ENCODE measurements around the gene ENHO.

ENHO gene

GRCh38 chr9:34522971-34523797, at the start of gene ENHO:
TSS of gene ENHO (minus strand) at chr9:34522990. CDS start at chr9:34521695, 1,295 bp downstream.
- peak; percentile 94 for DNase-seq

GRCh38 chr9:34572092-34572491, 49.3 kb upstream of the ENHO start:
- no peak for DNase-seq

- DNase-seq, result no peak
Measured at GRCh38 chr9:34571481-34571810, 48.7 kb upstream of the ENHO start.

GRCh38 chr9:34570809-34571480, 48.2 kb upstream of the ENHO start:
- no peak for DNase-seq

- no peak for DNase-seq
Measured at GRCh38 chr9:34570376-34570775, 47.6 kb upstream of the ENHO start.

- no peak for DNase-seq
Measured at GRCh38 chr9:34568774-34569173, 46.0 kb upstream of the ENHO start.

GRCh38 chr9:34568133-34568532, 45.3 kb upstream of the ENHO start:
- DNase-seq, result no peak

GRCh38 chr9:34566972-34567371, 44.2 kb upstream of the ENHO start:
- DNase-seq, result no peak

GRCh38 chr9:34566322-34566721, 43.5 kb upstream of the ENHO start:
- DNase-seq, result no peak

GRCh38 chr9:34565856-34566255, 43.1 kb upstream of the ENHO start:
- no peak for DNase-seq

- no peak for DNase-seq
Measured at GRCh38 chr9:34564617-34565016, 41.8 kb upstream of the ENHO start.

- no peak for DNase-seq
Measured at GRCh38 chr9:34563262-34563661, 40.5 kb upstream of the ENHO start.

- peak; percentile 18 for DNase-seq
Measured at GRCh38 chr9:34562135-34562745, 39.5 kb upstream of the ENHO start.

GRCh38 chr9:34560599-34561214, 37.9 kb upstream of the ENHO start:
- DNase-seq, result no peak

- DNase-seq, result no peak
Measured at GRCh38 chr9:34559624-34560455, 37.0 kb upstream of the ENHO start.

GRCh38 chr9:34558919-34559623, 36.3 kb upstream of the ENHO start:
- no peak for DNase-seq

- no peak for DNase-seq
Measured at GRCh38 chr9:34558364-34558763, 35.6 kb upstream of the ENHO start.

- DNase-seq, result no peak
Measured at GRCh38 chr9:34557426-34558321, 34.9 kb upstream of the ENHO start.

- no peak for DNase-seq
Measured at GRCh38 chr9:34556949-34557348, 34.2 kb upstream of the ENHO start.

GRCh38 chr9:34555936-34556525, 33.2 kb upstream of the ENHO start:
- no peak for DNase-seq

GRCh38 chr9:34555500-34555899, 32.7 kb upstream of the ENHO start:
- no peak for DNase-seq

All from OCI-M1 (cell line).